ENCODE measurements around the gene SC5D.

SC5D gene

DNA sequence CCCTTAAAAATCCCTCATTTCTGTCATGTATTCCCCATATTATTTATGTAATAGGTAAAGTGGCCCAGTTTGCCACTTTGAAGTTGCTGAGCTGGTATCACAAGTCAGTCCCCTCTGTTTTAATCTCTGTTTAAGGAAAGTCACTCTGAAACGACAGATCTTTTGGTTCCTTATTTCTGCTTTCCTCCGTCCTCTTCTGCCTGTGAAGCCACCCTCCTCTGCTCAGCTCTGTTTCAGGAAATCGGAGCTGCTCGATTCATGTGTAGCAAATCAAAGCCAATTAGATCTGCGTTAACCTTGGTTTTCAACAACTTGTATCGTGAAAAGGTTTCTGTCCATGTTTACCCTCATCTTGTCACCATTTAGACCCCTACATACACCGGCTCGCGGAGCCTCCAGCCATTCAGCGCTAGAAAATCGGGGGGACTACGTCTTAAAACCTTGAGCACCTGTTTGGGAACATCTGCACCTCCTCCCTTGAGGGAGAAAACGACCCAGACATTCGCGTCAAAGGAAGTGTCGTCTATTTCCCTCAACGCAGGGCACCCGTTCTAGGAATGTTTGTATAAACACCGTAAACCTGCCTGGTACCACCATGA is 576 bp upstream of the SC5D start:
- DNase-seq (ENCODE audit: low read depth, low spot score) = no peak

DNA sequence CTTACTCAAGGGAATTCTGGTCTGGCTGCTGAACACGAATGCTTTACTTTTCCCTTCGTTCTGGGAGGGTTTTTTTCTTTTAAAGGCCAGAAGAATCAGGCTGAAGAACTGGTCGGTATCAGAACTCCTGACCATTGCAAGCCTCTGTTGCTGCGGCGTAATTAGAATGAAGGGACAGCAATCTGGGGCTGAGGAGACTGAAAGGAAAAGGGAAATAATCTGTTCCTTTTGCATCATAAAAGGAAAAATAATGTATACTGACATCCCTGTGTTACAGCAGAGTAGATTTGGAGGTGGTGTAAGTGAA is 670 bp downstream of the SC5D start:
- no peak for DNase-seq (ENCODE audit: low read depth, low spot score)

DNA sequence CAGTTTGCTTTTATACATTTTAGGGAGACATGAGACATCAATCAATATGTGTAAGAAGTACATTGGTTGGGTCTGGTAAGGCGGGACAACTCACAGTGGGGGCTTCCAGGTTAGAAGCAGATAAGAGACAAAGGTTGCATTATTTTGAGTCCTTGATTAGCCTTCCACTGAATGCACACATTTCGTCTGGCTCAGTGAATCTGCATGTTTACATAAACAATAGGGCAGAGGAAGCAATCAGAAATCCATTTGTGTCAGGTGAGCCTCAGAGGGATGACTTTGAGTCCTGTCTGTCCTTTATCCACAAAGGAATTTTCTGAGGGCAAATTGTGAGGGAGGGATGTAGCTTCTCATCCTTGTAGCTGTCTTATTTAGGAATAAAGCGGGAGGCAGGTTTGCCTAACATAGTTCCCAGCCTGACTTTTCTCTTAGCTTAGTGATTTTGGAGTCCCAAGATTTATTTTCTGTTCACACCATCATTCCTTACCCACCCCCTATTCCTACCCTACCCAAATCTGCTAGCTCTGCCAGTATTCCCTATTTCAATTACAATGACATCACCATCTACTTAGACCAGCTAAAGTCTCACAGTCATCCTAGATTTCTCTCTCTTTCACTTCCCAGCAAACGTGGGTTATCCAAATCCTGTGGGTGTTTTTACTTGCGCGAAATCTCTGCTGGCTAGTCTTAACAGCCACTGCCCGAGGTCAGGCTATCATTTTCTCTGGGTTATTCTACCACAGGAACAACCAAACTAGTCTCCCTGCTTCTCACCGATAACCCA is 2.9 kb downstream of the SC5D start:
- no peak for DNase-seq (ENCODE audit: low read depth, low spot score)

DNA sequence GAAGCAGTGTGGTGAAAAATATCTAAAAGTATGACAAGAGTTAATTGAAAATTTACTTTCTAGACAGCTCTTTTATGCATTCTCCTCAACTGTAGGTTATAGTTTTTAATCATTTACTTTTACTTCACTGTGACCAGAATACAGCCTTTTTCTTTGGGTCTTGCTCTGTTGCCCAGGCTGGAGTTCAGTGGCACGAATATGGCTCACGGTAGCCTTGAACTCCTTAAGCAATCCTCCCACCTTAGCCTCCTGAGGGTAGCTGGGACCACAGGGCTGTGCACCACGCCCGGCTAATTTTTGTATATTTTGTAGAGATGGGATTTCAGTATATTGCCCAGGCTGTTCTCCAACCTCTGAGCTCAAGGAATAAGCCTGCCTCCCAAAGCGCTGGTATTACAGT is 5.3 kb downstream of the SC5D start:
- DNase-seq (ENCODE audit: low read depth, low spot score) = no peak

DNA sequence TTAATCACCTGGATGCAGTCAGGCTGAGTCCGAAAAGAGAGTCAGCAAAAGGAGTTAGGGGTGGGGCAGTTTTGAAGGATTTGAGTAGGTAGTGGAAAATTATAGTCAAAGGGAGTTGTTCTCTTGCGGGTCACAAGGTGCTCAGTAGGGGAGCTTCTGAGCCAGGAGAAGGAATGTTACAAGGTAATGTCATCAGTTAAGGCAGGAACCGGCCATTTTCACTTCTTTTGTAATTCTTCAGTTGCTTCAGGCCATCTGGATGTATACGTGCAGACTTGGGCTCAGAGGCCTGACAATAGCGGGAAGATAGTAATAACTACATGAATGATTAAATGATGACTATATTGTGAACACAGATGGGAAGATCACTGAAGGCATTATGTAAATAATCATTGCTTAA is 6.2 kb downstream of the SC5D start:
- DNase-seq (ENCODE audit: low read depth, low spot score) = no peak

DNA sequence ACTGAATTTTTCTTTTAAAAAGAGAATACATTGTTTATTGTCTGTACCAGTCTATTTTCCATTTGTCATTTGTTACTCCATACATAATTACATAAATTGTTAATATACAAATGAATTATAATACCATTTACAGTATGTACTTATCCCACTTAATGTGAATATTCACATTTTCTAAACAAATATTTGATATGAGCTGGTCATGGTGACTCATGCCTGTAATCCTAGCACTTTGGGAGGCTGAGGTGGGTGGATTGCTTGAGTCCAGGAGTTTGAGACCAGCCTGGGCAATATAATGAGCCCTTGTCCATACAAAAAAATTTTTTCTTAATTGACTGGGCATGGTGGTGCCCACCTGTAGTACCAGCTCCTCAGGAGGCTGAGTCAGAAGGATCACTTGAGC is 6.8 kb downstream of the SC5D start:
- no peak for DNase-seq (ENCODE audit: low read depth, low spot score)

DNA sequence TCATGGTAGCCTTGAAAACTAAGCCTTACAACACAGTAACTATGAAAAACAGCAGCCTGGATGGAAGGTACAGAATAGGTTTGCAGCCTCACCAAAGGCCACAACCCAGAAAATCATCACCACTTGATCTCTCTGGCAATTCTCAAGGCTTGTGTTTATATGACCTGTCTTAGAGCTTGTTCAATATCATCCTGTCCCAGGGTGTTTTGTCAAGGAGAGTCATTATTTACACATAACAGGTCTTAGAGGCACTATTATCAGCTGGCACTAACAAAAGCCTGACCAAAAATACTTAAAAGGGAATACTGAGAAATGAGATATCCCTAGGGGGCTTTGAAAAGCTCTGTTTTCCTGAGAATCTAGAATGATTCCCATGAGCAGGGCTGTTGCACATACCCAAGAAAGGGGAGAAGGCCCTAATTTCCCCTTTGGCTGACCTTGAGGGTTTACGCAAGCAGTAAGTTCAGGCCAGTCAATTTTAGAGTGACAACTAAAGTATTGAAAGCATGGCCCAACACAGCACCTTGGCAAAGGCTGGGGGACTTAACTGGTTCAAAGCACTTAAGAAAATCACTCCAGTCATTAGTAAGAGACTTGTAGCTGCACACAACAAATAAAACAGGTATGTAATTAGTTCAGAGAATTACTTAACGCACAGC is 7.9 kb downstream of the SC5D start:
- no peak for DNase-seq (ENCODE audit: low read depth, low spot score)

DNA sequence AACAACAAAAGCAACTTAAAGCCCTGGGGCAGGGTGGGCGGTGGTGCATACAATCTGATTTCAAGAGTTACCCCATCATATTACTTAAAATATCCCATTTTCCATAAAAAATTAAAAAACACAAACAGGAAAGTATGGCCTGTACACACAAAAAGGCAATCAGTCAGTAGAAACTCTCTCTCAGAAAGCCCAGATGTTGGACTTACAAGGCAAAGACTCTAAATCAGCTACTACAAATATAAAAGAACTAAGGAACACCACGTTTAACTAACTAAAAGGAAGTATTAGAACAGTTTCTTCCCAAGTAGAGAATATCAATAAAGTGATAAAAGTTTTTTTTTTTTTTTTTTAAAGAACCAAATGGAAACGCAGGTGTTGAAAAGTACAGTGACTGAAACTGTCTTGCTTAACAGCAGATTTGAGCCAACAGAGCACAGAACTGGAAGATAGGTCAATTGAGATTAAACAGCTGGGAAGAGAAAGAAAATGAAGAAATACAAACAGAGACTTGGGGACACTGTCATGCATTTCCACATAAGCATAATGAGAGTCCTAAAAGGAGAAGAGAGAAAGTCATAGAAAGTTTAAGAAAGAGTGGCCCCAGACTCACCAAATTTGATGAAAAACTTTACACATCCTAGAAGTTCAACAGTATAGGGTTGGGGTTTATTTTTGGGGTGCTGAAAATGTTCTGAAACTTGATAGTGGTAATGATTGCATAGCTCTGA is 8.6 kb downstream of the SC5D start:
- DNase-seq (ENCODE audit: low read depth, low spot score) = no peak

DNA sequence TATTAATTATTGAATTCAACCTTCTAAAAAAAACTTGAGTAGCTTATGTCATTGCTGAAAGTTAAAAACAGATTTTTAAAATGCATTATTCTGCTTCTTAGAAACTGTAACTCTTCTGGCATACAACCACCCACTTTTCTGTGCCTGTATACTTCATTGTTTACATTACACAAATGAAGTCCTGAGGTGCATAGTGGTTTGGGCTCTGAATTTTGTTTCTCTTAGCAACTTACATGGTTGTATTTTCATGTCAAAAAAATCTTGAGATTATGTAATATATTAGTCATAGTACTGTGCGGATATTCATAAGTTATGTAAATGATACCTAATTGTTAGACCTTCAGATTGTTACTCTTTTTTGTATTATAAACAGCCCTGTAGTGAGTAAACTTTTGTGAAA is 12.2 kb downstream of the SC5D start:
- no peak for DNase-seq (ENCODE audit: low read depth, low spot score)

DNA sequence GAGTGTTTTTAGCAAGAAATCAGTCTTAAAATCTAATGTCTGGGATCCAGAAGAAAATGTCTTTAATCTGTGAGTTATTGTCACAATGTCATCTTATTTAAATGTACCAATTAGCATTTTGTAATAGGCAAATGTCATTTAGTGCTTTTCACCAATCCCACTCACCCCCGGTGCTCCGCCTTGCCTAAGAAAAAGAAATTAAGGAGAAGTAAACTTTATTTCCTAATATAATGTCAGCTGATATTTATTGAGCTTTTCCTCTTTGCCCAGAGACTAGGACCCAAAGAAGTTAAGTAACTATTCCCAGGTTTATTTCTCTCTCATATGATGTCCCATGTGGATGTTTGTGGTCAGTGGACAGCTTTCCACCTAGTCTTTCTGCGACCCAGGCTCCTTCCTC is 16.2 kb downstream of the SC5D start:
- DNase-seq (ENCODE audit: low read depth, low spot score) = no peak

DNA sequence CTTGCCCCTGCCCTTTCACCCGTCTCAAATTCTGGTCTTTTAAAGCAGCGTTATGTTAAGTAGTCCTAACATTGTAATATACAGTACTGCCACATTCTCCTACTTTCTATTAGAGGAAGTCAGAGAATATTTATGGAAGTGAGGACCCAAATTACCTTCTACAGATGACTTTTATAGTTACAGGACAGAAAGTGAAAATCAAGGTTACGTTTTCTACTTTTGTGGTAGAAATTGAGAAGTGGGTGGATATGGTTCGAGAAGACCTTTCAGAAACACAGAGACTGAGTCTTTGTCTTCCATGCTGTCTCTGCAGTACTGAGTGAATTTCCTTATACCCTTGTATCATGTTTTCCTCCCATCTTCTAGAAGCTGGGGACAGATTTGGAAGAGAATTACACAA is 17.1 kb downstream of the SC5D start:
- no peak for DNase-seq (ENCODE audit: low read depth, low spot score)

DNA sequence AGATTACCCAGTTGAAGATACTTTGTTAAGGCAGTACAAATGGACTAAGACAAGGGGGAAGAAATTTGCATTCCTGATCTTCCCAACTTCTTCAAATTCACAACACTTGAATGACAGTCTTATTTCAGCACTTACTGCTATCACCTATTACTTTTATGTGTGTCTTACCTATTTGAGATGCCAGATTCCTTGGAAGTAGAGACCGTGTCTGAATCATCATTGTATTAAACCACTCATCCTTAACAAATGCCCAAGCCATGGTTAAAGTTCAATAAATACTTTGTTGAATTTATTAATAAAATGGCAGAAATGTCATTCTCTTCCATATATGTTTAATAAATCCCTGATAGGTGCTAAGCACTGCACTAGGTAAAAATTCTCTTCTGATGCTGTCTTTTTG is 18.3 kb downstream of the SC5D start:
- DNase-seq (ENCODE audit: low read depth, low spot score) = no peak

DNA sequence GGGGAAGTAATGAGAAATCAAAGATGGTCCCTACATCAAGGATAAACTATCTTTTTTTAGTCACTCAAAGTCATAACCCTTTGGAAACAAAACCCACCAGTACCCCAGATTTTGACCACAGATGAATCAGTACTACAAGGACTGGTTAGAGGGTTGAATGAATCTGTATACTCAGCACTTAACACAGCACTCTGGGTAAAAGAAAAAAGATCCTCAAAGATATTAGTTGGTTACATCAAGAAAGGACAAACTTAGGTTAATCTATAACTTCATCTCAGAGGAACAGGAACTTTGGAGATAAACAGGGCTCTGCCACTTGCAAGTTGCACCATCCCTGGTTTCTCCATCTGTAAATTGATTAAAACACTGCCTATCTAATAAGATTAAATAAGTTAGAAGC is 18.8 kb downstream of the SC5D start:
- no peak for DNase-seq (ENCODE audit: low read depth, low spot score)

DNA sequence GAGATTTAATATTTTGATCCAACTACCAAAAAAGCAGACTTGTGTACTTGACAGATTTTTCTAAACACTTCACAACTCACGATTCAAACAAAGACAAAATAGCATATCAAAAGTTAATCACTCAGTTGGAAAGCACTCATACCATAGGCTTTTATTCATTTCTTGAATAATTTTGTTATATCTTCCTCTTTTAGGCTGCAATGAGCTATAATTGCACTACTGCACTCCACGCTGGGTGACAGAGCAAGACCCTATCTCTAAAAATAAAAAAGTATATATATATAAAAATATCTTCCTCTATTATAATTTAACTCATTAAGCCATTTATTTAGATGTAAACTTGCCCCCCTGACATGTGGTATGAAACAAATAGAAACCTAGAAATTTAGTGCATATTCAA is 19.9 kb downstream of the SC5D start:
- no peak for DNase-seq (ENCODE audit: low read depth, low spot score)

DNA sequence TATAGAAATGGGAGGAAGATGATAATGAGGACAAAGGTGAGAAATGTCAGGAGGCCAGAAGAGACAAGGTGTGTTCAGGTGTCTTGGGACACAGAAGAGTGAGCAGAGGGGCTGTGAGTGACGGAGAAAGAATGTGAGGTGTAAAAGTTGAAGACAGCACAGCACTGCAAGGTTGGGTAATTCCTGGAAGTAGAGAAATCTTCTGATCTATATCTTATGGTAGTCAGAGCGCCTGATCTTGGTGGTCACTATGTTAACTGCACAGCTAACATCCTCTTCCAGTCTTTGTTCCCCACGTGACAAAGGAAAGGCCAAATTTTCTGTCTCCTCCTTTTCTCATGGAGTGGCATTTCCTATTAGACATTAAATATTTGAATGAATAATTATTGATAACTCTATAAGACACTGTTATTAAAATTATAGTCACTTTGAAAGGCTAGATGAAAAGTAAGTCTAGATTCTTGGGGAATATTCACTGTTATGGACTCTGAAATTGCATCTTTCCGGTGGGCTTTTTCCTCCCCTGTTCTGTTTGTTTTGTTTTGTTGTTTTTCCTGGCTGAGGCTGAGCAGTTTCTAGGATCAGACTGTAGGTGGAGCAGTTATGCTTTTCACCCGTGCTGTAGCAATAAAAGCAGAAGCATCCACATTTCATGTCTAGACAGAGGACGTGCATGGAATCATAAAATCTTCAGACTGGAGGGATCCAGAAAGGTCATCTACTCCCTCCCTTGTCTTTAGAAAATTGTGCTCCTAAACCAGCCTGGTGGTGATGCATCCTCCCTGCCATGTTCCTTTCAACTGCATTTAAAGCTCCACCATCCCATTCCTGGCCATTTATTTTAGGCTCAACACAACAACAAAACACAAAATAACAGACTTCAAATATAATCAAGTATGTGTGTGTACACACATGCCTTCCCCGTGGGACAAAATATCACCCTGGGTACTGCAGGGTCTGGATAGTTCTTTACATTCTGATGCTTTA is 26.6 kb downstream of the SC5D start:
- DNase-seq (ENCODE audit: low read depth, low spot score) = no peak

DNA sequence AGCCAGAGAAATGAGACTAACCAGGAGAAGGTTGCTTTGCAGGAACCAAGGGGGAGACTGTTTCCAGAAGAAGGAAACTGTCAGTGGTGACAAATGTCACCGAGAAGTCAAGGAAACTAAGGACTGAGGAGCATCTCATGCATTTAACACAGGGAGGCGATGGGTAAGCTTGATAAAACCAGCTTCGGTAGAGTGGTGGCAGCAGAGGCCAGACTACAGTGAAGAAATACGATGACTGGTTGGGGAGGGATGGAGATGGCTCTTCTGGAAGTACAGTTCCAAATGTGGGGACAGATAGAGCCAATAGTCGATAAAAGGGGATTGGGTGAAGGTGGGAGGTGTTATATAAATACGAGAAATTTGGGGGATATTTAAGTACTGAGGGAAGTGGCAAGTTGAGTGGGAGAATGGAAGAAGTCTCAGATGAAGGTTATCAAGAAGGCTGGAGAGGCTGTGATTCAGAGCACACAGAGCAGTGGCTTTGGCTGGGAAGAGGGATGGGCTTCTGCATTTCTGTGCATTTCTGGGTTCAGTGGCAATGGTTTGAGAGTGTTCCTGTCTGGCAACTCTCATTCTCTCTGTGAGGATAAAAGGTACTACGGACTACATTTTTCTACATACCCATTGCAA is 29.2 kb downstream of the SC5D start:
- DNase-seq (ENCODE audit: low read depth, low spot score) = no peak

DNA sequence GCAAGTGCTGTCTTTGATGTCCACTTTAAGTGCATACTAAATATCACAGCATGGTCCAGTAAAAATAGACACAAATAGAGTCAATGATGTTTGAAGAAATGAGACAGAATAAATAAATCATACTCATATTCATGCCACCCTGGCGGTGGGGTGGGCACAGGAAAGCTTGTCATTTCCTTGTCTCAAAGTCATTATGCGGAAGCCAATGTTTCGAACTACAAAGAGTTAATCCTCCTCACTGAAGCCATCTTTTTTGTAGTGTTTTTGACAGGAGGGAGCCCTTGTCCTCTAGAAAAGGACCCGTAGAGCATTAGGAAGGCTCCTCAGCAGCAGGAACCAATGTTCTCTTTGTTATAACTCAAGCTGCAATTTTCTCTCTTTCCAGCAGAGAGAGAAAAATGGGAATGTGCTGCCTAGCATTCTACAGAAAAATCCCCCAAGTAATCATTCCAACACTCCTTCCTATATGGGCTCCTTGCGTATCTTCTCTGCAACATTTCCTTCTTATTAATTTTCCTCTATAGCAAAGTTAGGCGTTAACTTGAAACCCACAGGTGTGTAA is 30.6 kb downstream of the SC5D start:
- no peak for DNase-seq (ENCODE audit: low read depth, low spot score)

DNA sequence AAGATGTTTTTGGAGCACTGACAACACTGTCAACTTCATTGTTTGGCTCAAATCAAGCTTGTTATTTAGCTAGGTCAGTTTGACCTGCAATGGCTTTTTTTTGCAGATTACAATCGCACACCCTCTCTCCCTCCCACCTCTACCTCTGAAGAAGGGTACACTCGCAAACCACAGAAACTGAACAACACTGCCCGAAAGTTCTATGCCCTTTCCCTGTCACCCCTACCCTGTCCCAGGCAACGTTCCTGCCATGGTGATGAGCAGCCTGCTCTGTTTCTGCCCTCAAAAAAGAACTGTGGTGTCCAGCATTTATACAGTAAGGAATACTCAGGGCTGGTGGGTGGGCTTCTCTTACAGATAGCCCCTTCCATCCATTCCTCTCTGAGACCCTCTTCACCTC is 33.7 kb downstream of the SC5D start:
- DNase-seq (ENCODE audit: low read depth, low spot score) = no peak

DNA sequence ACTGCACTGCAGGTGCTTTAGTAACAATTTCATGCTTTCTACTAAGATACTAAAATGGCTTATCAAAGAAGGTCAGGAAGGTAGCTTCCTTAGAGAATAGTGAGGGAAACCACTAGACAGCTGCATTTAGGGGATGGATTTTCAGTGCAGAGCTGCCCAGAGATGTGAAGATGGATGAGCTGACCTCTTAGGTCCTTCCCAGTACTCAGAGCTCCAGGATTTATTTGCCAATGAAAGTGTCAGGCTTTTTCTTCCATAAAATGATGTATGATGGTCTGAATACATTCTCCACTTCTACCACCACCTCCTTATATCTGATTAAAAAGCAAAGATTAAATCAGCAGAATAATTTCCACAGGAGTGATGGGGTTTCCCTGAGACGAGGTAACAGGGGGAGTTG is 35.0 kb downstream of the SC5D start:
- DNase-seq (ENCODE audit: low read depth, low spot score) = no peak

DNA sequence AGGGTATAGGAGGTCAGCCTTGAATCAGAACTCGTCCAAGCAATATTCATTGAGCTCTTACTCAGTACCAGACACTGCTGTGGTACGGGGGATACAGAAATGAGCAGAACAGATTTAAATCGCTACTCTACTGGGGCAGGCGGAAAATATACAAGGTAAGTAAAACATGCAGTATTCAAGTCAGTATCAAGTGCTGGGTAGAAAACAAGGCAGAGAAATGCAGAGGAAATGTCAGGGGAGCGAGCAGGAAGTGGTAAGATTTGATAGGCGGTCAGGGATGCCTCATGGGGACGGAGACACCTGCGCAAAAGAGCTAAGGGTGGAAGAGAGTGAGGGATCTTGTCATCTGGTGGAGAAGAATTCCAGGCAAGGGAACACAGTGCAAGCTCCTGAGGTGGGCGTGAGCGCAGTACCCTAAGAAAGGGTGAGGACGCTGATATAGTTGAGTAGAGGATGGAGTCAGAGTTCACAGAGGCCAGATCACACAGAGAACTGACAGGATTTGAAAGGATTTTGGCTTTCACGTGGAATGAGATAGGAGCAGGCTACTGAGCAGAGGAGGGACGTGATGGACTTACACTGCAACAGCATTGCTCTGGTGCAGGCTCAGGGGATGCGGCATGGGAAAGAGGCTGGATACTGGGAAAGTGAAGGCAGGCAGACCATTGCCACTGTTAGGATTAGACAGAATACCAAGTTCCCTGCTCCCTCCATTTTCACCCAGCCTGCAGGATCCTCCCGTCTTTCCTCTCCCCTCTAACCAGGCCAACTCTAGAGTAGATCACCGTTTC is 35.8 kb downstream of the SC5D start:
- DNase-seq (ENCODE audit: low read depth, low spot score) = no peak

Measured in activated naive CD8-positive, alpha-beta T cell treated with anti-CD3 and anti-CD28 coated beads, Interleukin-2, amount 50 U/mL, for 16 hours (primary cell).